WTC11 (cell line): Measurements from ENCODE around the gene HS6ST1.

Experiments used
- CTCF ChIP-seq: fragments of 200-600 bp; IDR thresholded peaks from 2 replicates; pipeline ENCODE4 v1.8.0; 2022; ENCODE audit warnings: antibody characterized with exemption
- E2F4 ChIP-seq: sonication (generic); formaldehyde crosslinking; IDR thresholded peaks from 2 replicates; pipeline ENCODE4 v1.8.1; 2022; ENCODE audit warnings: low read depth, mild to moderate bottlenecking, moderate library complexity, missing genetic modification reagents, borderline replicate concordance
- JUN ChIP-seq: sonication (generic); formaldehyde crosslinking; IDR thresholded peaks from 2 replicates; pipeline ENCODE4 v1.8.0; 2023; ENCODE audit warnings: mild to moderate bottlenecking, missing genetic modification reagents
- NFE2L1 ChIP-seq: sonication (generic); formaldehyde crosslinking; IDR thresholded peaks from 2 replicates; pipeline ENCODE4 v1.8.1; 2023; ENCODE audit warnings: missing genetic modification reagents
- ZNF232 ChIP-seq: sonication (generic); formaldehyde crosslinking; IDR thresholded peaks from 2 replicates; pipeline ENCODE4 v1.8.0; 2022; ENCODE audit warnings: mild to moderate bottlenecking, missing genetic modification reagents

GRCh38 chr2:128288781-128289180 lies 29.9 kb downstream of the HS6ST1 start:
- TF ChIP-seq CTCF (no peak), E2F4 (no peak), JUN (CRISPR knock-in tag) (no peak), ZNF232 (no peak), NFE2L1 (CRISPR knock-in tag) (no peak)
